HG03103 (cell line): ENCODE measurements around the gene FXN.

Experiments used
- ATAC-seq: cut with Tn5 transposase; IDR thresholded peaks from one replicate; pipeline ENCODE4 v1.9.1; 2021; ENCODE audit warnings: low read depth; ENCODE audit not compliant: unreplicated experiment

The FXN gene

DNA sequence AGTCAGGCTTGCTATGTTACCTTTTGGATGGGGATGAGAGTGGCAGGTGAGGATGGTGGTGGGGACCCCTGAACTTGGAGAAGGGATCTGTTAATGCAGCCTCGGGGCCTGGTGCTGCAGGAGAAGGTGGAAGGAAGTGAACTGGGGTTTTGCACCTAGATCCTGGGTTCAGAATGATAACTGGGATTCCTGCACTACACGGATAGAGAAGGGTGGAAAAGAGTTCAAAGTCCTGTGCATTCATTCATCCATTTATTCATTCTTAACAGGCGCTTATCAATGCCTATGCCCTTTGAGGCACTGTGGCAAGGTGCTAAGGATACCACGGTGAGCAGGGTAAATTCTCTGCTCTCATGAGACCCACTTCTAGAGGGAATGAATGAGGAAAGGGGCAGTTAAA lies 96.8 kb downstream of the FXN start:
- ATAC-seq, result no peak

GRCh38 chr9:69134412-69134811 lies 98.9 kb downstream of the FXN start:
- ATAC-seq, result no peak

- no peak for ATAC-seq
Measured at GRCh38 chr9:69136185-69136584, 100.6 kb downstream of the FXN start.

GRCh38 chr9:69136779-69137178 lies 101.2 kb downstream of the FXN start:
- no peak for ATAC-seq

DNA sequence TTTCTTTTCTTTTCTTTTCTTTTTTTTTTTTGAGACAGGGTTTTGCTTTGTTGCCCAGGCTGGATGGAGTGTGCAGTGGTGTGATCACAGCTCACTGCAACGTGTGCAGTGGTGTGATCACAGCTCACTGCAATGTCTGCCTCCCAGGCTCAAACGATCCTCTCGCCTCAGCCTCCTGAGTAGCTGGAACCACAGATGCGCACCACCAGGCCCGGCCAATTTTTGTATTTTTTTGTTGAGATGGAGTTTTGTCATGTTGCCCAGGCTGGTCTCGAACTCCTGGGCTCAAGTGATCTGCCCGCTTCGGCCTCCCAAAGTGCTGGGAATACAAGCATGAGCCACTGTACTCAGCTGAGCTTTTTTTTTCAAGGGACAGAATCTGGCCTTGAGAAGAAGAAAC lies 101.8 kb downstream of the FXN start:
- no peak for ATAC-seq

DNA sequence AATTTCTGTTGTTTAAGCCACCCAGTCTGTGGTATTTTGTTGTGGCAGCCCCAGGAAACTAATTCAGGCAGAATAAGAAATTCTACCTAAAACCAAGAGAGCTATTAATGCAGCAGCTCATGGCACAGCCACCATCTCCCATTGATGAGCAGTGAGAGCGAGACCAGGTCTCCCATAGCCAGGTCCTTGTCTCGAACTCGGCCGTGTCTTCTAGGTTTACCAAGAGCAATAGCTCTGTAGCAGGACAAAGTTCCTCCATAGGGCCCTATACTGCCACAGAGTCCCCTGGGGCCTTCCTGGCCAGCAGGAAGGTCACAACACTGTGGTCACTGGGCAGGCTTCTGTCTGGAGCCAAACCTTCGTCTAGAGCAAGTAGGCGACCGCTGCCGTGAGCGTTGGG lies 104.0 kb downstream of the FXN start:
- ATAC-seq, result no peak

- ATAC-seq, result no peak
Measured at GRCh38 chr9:69140123-69140735, 104.7 kb downstream of the FXN start.

DNA sequence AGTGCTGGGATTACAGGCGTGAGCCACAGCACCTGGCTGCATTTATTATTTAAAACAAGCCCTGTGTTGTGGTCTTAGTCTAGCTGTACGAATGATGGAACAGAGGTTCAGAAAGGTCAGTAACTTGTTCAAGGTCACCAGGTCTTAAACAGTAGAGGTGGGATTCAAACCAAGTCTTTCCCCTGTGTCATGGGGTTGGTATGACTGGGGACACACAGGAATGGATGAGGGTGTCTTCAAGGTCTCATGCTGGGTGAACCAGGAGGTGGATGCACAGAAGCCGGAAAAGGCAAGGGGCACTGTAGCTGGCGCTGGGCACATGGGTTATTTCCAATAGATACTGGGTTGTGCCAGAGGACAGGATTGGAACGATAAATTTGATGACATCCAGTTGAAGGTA lies 106.3 kb downstream of the FXN start:
- no peak for ATAC-seq

DNA sequence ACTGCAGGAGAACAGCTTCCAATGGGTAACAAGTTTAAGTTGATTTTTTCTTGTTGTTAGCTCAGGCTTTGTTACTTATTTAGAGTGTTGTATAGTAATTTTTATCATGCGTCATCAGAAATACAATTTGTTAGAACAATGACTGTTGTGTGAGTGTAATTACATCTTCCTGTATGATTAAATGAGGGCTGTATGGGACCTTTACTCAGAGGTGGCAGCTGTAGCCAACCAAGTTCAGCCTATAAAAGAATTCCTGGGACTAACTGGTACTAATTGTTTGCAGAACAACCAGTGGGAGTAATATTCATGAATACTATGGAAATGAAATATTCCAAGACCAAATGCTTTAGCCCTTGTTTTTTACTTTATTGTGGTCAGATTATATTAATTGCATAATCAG lies 107.7 kb downstream of the FXN start:
- ATAC-seq, result no peak

- no peak for ATAC-seq
Measured at GRCh38 chr9:69145144-69145715, 109.7 kb downstream of the FXN start.

GRCh38 chr9:69147041-69147834 lies 111.7 kb downstream of the FXN start:
- no peak for ATAC-seq

DNA sequence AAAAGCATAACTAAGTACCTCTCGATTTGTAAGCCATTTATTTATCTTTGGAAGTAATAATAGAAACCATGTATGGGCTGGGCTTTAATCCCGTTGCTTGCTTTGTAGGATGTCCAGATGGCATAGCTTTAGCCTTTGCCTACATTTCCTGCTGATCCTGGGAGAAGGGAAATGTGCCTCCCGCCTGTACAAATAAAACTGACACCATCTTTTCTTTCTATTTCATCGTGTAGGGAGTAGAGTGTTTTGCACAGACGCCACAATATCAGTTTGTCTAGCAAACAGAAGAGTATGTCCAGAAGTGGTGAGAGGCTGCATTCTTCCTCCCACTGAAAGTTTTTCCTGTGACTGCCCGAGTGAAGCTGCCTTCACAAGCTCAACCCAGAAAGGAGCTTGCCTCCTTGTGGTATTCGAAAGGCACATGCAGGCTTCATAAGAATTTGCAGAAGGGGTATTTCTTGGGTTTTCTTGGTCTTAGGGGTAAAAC lies 113.8 kb downstream of the FXN start:
- no peak for ATAC-seq
